HepG2 (cell line): Measurements from ENCODE around the gene PHACTR3. TPM values are rescaled to one million over a fixed set of nuclear protein-coding genes. Genes with fewer than 3 reads are reported as not detected.

Experiments used
- ATAC-seq: fragments of 200-7000 bp; cut with Tn5 transposase; 3 replicates; pipeline ENCODE4 v1.9.1; 2020; ENCODE audit warnings: mild to moderate bottlenecking, moderate library complexity
- BruUV-seq: library from RNA; stranded (reverse); fragments of 400-500 nt; replicated peaks from 2 replicates; lab custom pipeline; 2021; lab: Mats Ljungman, UMichigan
- CTCF ChIA-PET: fragments of 300-600 bp; formaldehyde crosslinking; extraction: SDS; loops from one replicate; lab custom pipeline; 2021; ENCODE audit warnings: low total read pairs, inconsistent platforms, low intra/inter-chr PET ratio; lab: Yijun Ruan, JAX
- POLR2A ChIA-PET: fragments of 350-600 bp; sonication (Branson Sonifier 250); formaldehyde crosslinking; loops from one replicate; lab custom pipeline; 2020; ENCODE audit warnings: antibody characterized with exemption, inconsistent platforms; lab: Yijun Ruan, JAX
- DNase-seq: peaks from one replicate; pipeline ENCODE4 v3.0.0-alpha.2; 2015; ENCODE audit warnings: low spot score
- FAIRE-seq: peaks from 3 replicates; lab custom pipeline; 2011; peaks lifted over from hg19 to GRCh38; lab: Jason Lieb, UNC
- H2AFZ ChIP-seq: one replicate; pipeline ENCODE4 v1.6.1; 2011; ENCODE audit warnings: low read length, inconsistent platforms
- H3K27ac ChIP-seq: fragments of 300-600 bp; 3 replicates; pipeline ENCODE4 v1.8.0; 2011; ENCODE audit warnings: mixed run types, mild to moderate bottlenecking, mixed read lengths, low read length, inconsistent platforms; ENCODE audit not compliant: insufficient read depth; ENCODE audit errors: extremely low read length
- H3K27me3 ChIP-seq, 2 experiments: fragments of 200-600 bp in 1 of 2; 2 replicates in 1 of 2; 3 replicates in 1 of 2; pipeline versions ENCODE4 v1.6.0 to v1.8.0; 2011; ENCODE audit warnings: low read length in 2 of 2, mild to moderate bottlenecking in 2 of 2, moderate library complexity in 2 of 2, inconsistent platforms in 1 of 2; ENCODE audit not compliant: insufficient read depth in 2 of 2, control insufficient read depth in 1 of 2
- H3K36me3 ChIP-seq, 2 experiments: fragments of 200-600 bp in 1 of 2; replicated peaks in 1 of 2; 2 replicates in 1 of 2; 3 replicates in 1 of 2; pipeline versions ENCODE4 v1.5.1 to v1.8.0; 2011; ENCODE audit warnings: low read length in 2 of 2, inconsistent platforms in 1 of 2; ENCODE audit not compliant: insufficient read depth in 2 of 2, control insufficient read depth in 1 of 2
- H3K4me1 ChIP-seq: 2 replicates; pipeline ENCODE4 v1.5.1; 2012; ENCODE audit warnings: low read length, inconsistent platforms; ENCODE audit not compliant: insufficient read depth
- H3K4me2 ChIP-seq: 2 replicates; pipeline ENCODE4 v1.6.0; 2011; ENCODE audit warnings: low read depth, low read length, inconsistent platforms
- H3K4me3 ChIP-seq, 3 experiments: fragments of 200-600 bp in 1 of 3; sonication (generic), shearing (Covaris generic) in 1 of 3; replicated peaks in 1 of 3; 2 replicates each; pipeline ENCODE4 v1.5.1; 2011 to 2016; ENCODE audit warnings: low read length in 3 of 3, inconsistent platforms in 2 of 3, low read depth in 2 of 3, mild to moderate bottlenecking in 2 of 3, control low read depth in 1 of 3, mixed read lengths in 1 of 3; ENCODE audit not compliant: insufficient read depth in 1 of 3
- H3K79me2 ChIP-seq: one replicate; pipeline ENCODE4 v1.6.1; 2011; ENCODE audit warnings: low read length, inconsistent platforms; ENCODE audit not compliant: insufficient read depth
- H3K9ac ChIP-seq: 2 replicates; pipeline ENCODE4 v1.6.0; 2011; ENCODE audit warnings: mild to moderate bottlenecking, low read depth, low read length, inconsistent platforms; ENCODE audit not compliant: insufficient read depth
- H3K9me3 ChIP-seq: 2 replicates; pipeline ENCODE4 v1.5.1; 2012; ENCODE audit warnings: mild to moderate bottlenecking, low read length
- H4K20me1 ChIP-seq: 2 replicates; pipeline ENCODE4 v1.6.0; 2011; ENCODE audit warnings: inconsistent platforms, mild to moderate bottlenecking, low read length, moderate library complexity; ENCODE audit not compliant: insufficient read depth
- NFYC ChIP-seq: IDR thresholded peaks from 2 replicates; pipeline ENCODE4 v1.6.1; 2016; ENCODE audit warnings: missing genetic modification reagents, missing compliant biosample characterization
- NR3C1 ChIP-seq: sonication (generic); formaldehyde crosslinking; IDR thresholded peaks from 2 replicates; pipeline ENCODE4 v1.4.0; 2020; ENCODE audit warnings: missing genetic modification reagents
- WGBS: methylation state at CpG from one replicate; pipeline ENCODE4 v1.1.6; 2017; ENCODE audit warnings: low lambda C conversion rate; 5-methylcytosine and 5-hydroxymethylcytosine counted together
- in situ Hi-C: cut with HindIII; loops from 2 replicates; pipeline ENCODE4 v1.10.0; 2017; ENCODE audit warnings: low pct_unique_long_range_greater_than_20kb; ENCODE audit not compliant: extremely low pct_ligation_motif_present
- intact Hi-C: fragments of 100-400 bp; cut with micrococcal nuclease; formaldehyde crosslinking; loops from one replicate; pipeline ENCODE4 v1.10.0; 2022; ENCODE audit not compliant: unreplicated experiment
- polyA plus RNA-seq, 8 experiments: library from polyadenylated mRNA; depleted of rRNA in 3 of 8; stranded (reverse) in 7 of 8; unstranded in 1 of 8; fragments of >200 nt; fragmentation: Illumina TruSeq in 4 of 8; extraction: Trizol in 4 of 8; gene quantifications; 2 replicates each; pipeline versions ENCODE4 v1.2.1 to v1.2.3, GENCODE V29; 2011 to 2016; ENCODE audit warnings: low read depth in 4 of 8, missing spikeins in 1 of 8, mixed read lengths in 1 of 8; ENCODE audit not compliant: insufficient read depth in 1 of 8
- total RNA-seq, 5 experiments: library from RNA; depleted of rRNA; stranded (reverse); fragments of >200 nt; fragmentation: Illumina TruSeq; extraction: Trizol; gene quantifications; 2 replicates each; pipeline ENCODE4 v1.2.3, GENCODE V29; 2016; ENCODE audit warnings: low read depth in 1 of 5
- TF ChIP-seq, protein P1 (sequence below), 2 experiments: fragments of 450-650 bp in 1 of 2; sonication (generic) in 1 of 2; formaldehyde crosslinking in 1 of 2; IDR thresholded peaks; 2 replicates each; pipeline versions ENCODE4 v1.6.1 to v1.8.0; 2016 to 2022; ENCODE audit warnings: antibody characterized with exemption in 1 of 2, mild to moderate bottlenecking in 1 of 2, missing genetic modification reagents in 1 of 2

The PHACTR3 gene
- total and polyA plus RNA-seq, 2 of the 13 experiments (the other 11 are each of a cell fraction or from before 2014, with no cell fraction given) = not detected

DNA sequence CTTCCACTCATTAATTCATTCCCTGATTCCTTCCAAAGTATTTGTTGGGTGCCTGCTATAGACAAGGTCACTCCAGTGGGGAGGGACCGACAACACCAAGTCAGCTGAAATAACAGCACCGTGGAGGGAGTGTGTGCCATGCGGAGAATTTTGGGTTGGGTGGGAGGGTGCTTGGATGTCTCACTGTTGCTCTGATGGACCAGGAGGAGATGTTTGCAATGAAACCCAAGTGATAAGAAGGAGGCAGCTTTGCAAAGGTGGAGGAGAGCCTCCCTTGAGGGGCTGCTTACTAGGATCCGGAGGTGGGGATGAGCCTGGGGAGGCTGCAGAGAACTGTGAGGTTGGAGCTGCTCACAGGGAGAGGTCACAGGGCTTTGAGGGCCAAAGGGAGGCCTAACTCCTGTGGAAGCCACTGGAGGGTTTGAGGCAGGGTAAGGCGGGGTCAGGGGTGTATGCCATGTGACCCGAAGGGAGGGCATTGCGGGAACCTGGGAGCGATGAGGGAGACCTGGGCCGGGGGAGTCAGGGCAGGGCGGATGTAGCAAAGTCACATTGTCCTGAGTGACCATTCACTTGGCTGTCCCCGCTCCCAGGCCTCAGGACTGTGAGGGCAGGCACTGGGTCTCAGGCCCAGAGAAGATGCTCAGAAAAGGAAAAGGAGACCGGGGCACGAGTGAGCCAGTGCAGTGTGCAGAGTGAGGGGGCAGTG, 124.5 kb downstream of the PHACTR3 start:
- intact Hi-C loops = no loop called here
- CTCF ChIA-PET = no interaction called here

More for the DNA sequence above, 124.5 kb downstream of the PHACTR3 start:
- H4K20me1 ChIP-seq = no peaks in the 10 kb centered on the region
- WGBS = 20% methylated on average over 13 of the region's 13 CpGs
- no peak for TF ChIP-seq NR3C1 (CRISPR knock-in tag)
- TF ChIP-seq, protein P1, sequence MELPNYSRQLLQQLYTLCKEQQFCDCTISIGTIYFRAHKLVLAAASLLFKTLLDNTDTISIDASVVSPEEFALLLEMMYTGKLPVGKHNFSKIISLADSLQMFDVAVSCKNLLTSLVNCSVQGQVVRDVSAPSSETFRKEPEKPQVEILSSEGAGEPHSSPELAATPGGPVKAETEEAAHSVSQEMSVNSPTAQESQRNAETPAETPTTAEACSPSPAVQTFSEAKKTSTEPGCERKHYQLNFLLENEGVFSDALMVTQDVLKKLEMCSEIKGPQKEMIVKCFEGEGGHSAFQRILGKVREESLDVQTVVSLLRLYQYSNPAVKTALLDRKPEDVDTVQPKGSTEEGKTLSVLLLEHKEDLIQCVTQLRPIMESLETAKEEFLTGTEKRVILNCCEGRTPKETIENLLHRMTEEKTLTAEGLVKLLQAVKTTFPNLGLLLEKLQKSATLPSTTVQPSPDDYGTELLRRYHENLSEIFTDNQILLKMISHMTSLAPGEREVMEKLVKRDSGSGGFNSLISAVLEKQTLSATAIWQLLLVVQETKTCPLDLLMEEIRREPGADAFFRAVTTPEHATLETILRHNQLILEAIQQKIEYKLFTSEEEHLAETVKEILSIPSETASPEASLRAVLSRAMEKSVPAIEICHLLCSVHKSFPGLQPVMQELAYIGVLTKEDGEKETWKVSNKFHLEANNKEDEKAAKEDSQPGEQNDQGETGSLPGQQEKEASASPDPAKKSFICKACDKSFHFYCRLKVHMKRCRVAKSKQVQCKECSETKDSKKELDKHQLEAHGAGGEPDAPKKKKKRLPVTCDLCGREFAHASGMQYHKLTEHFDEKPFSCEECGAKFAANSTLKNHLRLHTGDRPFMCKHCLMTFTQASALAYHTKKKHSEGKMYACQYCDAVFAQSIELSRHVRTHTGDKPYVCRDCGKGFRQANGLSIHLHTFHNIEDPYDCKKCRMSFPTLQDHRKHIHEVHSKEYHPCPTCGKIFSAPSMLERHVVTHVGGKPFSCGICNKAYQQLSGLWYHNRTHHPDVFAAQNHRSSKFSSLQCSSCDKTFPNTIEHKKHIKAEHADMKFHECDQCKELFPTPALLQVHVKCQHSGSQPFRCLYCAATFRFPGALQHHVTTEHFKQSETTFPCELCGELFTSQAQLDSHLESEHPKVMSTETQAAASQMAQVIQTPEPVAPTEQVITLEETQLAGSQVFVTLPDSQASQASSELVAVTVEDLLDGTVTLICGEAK (IDR thresholded peaks at IDR 0.05) = no peak
- TF ChIP-seq, protein P1 (CRISPR knock-in tag; IDR thresholded peaks at IDR 0.05) = 0 out of 2 replicates have a peak, but pooled peaks have one; percentile 20
- TF ChIP-seq NFYC = no peak
- TF ChIP-seq, all 625 proteins: peak for 1
- Histone ChIP-seq H3K27ac (no peak overlapping the region), H3K79me2 (no peaks in the 10 kb centered on the region), H3K36me3 (no peaks in the 10 kb centered on the region), H3K4me3 (no peak overlapping the region), H3K4me2 (no peak overlapping the region), H2AFZ (no peak overlapping the region), H3K27me3 (peaks cover 4 to 40% of the 10 kb centered on the region in 2 experiments; a peak in 3 of 5 replicates), H3K4me1 (no peaks in the 10 kb centered on the region), H3K9ac (no peak overlapping the region), H3K9me3 (no peaks in the 10 kb centered on the region)
- no TSS peak for BruUV-seq
- no peak for ATAC-seq
- DNase-seq = no peak
- POLR2A ChIA-PET = no interaction called here
- in situ Hi-C loops = no loop called here
- no peak for FAIRE-seq
